Dermis blood vessel endothelial cell (primary cell): ENCODE measurements around the gene APCDD1. TPM values are rescaled to one million over a fixed set of nuclear protein-coding genes. Genes with fewer than 3 reads are reported as not detected.
"Not testable (repeated sequence)": the region's sequence is repeated elsewhere in the genome, so short reads cannot be mapped to it uniquely, and the experiment has no call there.

ENCODE experiments used
- DNase-seq: peaks from one replicate; pipeline ENCODE4 v3.0.0; 2010
- total RNA-seq: library from RNA; depleted of rRNA; stranded (reverse); fragments of >200 nt; gene quantifications from 2 replicates; pipeline ENCODE4 v1.2.3, GENCODE V29; 2014

APCDD1 gene
- total RNA-seq, 1 donor from 2014 or later = 0.34 TPM

DNA sequence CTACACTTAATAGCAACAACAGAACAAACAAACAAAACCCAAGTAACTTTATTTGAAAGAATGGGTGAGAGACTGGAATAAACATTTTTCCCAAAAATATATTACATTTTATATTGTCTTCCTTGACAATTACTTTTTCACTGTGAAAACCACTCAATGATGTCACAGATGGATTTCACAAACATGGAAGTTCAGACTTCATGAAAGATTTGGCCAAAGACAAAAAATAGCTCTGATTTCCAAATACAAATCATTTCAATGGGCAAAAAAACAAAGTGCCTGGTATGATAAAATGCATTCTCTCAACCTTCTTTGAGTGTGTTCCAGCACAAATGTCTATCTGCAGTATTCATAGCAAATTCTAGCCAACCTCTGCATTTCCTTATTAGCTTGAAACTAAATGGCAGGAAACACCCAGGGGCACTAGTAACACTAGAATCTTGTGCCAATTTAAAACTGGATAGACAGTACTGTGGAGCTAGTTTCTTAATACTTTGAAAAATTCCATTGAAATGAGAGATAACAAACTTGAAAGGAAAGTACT, 42.8 kb downstream of the APCDD1 start:
- peak; percentile 11 for DNase-seq

DNA sequence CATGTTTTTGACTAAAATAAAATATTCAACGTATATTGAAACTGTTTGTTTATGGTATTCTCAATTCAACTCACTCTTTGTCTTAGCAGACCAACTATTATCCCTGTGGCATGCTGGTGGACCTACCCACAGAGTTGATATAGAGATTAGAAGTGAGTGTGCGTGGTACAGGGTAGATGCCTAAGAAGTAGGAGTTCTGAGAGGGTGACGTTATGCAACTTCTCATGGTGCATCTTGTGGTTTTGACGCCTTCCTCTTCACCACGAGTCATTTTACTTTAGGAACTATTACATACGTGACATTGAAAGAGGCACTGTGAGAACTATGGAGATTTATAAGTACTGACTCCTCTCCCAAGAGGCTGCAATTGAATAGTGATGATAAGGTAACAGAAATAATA, 44.8 kb downstream of the APCDD1 start:
- DNase-seq = no peak

DNA sequence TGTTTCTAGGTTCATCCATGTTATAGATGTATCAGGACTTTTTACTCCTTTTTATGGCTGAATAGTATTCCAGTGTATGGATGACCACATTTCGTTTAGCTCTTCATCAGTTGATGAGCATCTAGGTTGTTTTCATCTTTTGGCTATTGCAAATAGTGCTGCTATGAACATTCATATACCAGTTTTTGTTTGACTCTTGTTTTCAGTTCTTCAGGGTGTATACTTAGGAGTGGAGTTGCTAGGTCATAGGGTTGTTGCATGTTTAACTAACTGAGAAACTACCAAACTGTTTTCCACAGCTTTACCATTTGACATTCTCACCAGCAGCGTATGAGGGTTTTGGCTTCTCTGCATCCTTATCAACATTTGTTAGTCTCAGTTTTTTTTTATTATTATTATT, 45.6 kb downstream of the APCDD1 start:
- DNase-seq = no peak

DNA sequence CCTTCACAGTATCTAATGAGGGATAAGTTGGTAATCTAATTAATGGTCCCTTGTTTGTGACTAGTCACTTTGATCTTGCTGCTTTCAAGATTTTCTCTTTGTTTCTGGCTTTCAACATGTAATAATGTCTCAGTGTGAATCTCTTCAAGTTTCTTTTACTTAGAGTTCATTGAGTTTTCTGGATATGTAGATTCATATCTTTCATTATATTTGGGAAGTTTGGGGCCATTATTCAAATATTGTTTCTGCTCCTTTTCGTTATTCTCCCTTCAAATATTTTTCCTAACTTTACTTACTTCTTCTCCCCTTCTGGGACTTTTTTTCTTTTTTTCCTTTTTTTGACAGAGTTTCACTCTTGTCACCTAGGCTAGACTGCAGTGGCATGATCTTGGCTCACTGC, 50.3 kb downstream of the APCDD1 start:
- DNase-seq = no peak

DNA sequence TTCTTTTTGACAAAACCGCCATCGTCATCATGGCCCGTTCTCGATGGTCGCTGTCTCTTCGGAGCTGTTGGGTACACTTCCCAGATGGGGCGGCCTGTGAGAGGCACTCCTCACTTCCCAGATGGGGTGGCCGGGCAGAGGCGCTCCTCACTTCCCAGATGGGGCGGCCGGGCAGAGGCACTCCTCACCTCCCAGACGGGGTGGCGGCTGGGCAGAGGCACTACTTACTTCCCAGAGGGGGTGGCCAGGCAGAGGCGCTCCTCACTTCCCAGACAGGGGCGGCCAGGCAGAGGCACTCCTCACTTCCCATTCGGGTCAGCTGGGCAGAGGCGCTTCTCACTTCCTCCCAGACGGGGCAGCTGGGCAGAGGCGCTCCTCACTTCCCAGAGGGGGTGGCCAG, 51.5 kb downstream of the APCDD1 start:
- DNase-seq = not testable (repeated sequence)

DNA sequence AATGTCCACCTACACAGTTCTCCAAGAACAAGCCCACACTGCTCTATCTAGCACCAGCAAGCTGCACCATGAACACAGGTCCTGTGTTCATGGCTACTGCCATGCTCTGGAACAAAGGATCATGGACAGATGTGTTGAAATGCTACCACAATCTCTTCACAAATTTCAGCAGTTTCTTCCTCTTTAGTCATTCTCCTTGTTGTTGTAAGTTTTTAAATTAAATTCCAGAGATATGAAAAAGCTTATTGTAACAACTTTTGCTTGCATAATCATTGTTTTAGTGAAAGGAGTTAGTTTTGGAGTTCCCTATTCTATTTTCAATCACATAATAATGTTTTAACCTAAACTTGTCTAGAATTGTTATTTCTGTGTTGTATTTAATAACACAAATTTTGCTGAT, 54.2 kb downstream of the APCDD1 start:
- DNase-seq = no peak

DNA sequence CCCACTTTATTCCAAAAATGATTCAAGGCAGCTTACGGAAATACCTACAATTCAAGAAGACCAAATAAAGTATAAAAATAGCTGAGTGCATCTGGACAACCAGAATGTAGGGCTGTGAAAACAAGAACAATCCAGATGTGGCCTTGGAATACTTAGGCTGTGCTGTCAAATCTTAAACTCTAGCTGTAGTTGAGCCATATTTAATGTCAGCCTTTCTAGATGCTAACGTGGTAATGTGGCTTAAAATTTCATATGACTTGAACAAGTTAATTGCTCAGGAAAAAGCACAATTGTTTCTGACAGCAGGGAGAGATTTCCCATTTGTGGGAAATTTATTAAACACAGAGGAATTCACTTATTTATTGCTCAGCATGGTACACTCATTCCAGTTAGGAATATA, 56.8 kb downstream of the APCDD1 start:
- no peak for DNase-seq

DNA sequence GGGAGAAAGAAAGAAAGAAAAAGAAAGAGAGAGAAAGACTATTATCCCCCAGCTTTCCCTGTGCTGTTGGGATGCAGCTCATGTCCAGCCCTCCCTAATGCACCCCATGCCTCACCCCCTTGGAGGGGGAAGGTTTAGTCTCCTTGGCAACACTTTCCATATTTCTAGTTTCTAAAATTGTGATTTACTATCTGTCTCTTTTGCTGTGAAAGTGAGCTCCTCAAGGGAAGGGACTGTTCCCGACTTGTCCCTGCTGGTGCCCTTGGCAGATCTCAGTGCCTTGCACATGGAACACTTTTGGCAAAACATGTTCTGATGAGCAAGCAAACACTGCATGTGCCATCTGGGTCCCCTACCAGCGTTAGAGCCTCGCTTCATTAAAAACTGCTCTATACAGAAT, 59.6 kb downstream of the APCDD1 start:
- no peak for DNase-seq

DNA sequence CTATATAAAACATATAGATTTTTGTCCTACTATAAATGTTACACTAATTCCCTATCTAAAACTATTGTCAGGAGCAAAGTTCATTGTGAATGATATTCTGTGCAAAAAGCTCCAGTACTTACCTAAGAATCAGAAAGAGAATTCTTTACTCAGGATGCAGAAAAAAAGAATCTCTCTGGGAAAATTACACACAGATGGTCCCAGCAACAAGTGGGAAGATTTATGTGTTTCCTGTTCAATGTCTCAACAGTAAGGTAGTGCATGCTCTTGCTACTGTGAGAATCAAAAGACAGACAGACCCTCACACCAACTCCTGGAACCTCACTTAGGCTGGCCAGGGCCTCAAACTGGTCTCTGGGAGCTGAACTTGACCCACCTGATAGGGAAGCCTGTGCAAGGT, 60.2 kb downstream of the APCDD1 start:
- DNase-seq = no peak

DNA sequence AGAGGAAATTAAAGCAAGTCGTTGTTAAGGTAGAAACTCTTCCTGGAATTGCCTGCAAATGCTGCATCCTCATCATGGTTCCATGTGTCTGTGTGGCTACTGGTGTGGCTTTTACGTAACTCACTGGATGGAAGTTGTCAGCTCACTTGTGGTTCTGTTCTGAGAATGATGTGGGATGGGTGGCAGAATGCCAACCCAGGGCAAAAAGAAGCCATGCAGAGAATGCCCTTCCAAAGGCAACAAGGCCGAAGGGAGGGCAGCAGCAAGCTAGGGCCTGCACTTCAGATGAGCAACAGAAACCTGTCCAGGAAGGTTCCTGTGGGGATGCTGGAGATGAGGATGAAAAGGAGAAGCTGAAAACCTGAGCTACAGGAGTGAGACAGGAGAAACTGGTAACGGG, 61.0 kb downstream of the APCDD1 start:
- DNase-seq = no peak

DNA sequence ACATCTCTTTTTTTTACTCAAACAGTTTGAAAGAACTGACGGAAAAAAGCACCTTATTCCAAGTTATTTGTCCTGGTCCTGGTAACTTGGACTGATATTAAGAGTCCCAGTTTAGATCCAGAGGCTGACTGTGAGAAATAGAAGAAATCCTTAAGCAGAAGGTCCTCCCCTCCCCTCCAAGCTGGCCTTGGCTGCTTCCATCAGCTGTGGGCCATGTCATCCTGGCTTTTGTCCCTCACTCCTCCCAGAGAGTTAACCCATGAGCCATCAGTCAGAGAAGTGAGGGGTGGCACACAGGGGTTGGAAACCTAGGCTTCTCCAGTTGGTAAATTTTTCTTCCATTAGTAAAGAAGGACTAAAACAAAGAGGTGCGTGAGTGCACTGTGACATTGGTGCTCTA, 61.6 kb downstream of the APCDD1 start:
- DNase-seq = no peak

DNA sequence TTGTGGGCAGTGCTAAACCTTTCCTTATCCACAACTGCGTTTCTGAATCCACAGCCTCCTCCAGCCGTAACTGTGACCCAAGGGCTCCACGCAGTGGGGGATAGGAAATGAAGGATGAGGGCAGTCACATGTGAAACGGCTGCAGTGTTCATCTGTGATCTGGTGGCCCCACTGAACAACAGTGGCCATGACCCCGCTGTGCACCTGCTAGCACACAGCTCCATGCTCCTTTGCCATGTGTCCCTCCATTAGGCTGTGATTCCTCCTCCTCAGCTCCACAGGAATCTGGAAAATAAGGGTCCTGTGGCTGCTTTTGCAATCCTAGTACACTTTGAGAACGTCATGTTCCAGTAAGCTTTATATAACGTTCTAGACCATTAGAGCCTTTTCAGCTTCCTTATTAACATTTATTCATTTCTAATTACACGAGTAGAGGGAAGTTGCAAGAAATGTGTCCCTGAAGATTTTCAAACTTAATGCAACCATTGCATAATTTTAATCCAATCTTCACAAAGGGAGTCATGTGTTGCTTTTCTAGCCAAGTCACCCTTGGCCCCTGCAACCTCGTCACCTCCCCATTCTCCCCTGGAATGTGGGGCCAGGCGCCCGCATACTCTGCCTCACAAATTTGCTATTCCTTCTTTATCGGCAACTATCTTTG, 64.3 kb downstream of the APCDD1 start:
- DNase-seq = peak; percentile 58

DNA sequence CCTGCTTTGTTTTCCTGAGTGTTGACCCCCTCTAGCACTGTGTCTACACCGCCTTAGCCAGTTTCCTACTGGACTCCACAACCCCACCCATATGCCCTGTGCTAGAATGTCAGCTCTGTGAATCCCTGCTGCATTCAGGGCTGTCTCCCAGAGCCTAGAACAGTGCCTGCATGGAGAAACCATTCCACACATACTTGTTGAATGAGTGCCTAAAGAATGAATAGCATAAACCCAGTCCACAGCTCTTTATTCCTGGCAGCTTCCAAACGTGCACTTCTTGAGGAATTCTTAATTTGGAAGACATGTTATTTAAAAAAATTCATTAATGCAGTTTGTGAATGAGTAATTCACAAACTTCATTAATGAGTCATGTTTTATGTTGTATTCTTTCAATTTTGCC, 64.9 kb downstream of the APCDD1 start:
- DNase-seq = no peak

DNA sequence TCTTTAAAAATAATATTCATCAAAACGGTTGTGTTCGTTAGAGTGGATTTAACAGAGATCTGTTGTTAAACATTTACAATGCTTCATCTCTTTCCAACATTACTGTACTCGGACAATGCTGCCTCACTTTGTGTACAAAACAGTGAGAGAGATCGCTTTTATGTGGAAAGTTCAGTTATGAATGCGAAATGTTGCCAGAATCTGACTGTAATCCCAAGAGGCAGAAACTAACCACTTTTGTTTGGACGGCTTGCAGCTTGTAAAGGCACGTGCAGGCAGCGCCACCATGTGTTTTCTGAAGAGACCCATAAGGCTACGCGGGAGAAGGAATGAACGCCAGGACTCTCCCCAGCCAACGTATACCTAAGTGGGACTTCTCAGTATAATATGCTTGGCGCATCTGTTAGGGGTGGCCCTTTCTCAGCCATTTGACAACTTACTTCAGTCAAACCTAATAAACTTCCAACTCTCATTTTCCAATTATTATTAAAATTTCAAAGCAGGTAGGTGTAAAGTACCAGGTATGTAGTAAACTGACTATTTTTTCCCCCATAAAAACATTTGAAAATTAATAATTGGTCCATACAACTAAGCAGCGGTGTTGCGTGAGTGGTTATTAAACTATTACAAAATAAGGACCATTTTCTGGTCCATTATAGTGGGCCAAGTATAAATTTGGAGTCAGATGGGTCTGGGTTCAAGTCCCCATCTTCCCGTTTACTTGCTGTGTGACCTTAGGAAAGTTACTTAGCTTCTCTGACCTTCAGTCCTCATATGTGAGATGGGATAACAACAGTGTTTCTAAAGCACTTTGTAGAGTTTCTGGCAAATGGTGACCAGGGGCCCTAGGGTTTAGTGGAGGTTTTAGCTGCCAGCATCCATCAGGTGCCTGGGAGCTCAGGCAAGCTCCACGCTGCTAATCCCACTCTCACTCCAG, 65.8 kb downstream of the APCDD1 start:
- DNase-seq = peak; percentile 94

DNA sequence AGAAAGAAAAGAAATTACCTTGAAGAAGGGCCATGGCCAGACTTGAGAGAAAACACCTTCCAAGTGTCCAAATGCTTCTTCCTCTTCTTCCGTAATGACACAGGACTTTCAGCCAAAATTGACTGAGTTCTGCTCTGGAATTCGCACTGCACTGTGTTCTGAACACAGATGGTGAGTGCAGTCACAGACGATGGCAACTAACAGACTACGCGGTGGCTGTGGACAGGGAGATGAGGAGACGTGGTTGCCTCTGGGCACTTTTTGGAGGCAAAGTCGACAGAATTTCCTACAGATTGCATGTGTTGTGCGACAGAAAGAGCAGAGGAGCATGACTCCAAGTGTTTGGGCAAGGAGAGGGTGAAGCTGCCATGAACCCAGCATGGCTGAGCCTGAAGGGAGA, 67.1 kb downstream of the APCDD1 start:
- DNase-seq = no peak

DNA sequence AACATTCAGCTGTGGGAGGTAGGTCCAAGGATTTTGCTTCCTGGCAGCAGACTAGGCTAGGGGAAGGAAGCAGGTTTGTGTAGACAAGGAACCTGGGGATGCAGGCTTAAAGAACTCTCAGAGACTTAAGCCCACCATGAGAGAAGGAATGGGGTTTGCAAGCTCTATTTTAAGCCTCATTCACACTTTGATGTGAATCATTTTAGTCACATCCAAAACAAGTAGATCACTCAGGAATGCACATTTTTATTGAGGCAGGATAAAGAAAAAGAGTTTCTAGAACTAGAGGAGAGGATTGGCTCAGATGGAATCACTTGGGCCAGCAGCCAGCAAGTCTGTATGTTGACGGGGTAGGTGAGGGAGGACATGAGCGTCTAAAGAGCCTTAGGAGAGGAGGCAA, 68.1 kb downstream of the APCDD1 start:
- DNase-seq = no peak

DNA sequence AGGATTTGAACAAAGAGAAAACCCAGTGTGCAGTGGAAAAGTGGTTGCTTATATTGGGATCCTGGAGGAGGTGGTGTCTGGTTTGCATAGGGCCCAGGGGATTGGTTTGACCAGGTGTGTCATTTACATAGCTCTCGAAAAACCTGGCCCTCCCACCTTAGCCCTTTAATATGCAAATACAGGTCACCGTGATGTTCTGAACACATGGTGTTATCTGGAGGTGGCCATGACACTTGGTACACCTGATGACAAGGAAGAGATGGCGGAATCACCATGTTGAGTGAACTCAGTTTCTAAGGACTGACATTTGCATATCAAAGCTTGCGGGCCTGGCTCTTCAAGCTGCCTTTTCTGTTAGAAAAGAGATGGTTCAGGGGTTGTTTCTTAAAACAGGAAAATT, 69.1 kb downstream of the APCDD1 start:
- no peak for DNase-seq

DNA sequence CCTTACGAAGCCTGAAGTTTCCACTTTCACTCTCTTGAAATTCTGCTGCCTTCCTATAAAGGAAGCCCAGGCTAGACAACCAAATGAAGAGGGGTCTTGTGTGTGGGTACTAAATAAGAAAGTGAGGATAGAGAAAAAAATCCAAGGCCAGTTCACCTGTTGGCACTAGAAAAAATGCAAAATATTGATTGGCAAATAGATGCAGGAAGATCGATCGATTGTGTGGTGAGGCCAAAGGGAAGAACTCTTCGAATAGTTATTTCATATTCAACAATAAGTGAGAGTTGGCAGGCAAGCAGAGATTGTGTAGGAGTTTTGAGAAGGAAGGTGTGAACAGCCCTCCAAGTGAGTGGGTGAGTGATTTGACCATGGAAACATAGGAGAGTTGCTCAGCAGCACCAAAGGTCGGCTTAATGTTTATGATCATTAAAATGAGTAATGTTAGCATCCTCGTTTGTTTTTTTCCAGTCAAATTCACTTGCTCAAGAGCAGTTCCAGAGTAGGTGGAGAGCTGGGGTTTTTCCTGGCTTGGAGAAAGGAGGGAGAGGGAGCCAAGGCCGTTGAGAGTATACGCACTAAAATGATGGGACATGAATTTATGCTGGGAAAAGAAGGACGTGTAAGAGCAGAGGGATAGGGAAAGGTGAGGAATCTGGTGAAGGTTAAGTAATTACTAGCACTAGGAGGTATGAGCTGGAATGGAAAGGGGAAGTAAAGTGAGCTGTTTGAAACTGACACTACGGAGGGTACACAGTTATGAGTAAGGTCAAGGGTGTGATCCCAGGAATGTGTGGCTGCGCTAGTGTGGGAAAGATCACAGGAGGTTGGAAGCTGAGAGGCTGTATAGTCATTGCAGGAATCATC, 70.3 kb downstream of the APCDD1 start:
- DNase-seq = no peak

DNA sequence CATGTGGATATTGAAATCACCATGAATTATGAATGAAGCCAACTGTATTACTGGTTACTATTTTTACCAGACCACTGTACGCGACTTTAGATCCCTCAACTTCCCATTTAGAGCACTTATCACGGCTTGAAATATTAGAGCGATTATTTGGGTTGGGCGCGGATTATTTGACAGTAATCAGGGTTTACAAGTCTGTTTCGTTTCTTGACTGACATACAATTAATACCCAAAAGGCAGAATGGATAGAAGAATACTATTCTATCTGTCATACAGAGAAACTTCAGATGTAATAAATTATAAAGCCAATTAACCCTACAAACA, 70.9 kb downstream of the APCDD1 start:
- no peak for DNase-seq

DNA sequence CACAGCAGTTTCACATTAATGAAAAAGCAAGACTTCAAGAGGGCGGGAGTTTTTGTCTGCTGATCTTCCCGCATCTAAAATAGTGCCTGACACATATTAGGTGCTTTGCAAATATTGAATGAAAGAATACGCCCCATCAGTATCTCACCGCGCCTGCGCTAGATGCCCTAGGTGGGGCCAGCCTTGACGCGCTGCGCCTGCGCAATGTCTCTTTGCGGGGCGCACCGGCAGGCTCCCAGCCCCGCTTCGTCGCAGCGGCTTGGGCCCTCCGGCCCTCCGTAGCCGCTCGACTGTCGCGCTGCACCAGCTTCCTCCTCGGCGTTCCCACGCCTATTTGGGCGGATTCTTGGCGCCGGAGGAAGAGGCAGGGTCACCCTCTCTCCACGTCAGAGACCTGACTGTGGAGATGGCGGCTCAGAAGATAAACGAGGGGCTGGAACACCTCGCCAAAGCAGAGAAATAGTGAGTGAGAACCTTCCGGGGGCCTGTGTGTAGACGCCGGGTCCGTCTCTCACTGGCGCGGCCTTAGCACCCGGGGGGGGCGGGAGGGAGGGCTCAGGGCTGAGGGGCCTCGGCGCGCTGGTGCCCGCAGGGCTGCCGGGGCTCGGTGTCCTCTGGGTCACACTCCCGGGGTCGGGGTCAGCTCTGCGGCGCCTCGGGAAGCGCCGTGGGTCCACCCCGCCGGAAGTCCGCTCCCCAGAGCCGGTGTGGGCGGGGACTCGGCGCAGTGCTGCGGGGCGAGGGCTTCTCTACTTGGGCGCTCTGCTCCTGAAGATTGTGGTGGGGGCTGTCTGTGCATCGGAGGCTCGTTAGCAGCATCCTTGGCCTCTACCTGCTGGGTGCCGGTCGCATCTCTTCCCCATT, 71.5 kb downstream of the APCDD1 start, which contains the start of gene NAPG:
TSS of gene NAPG (plus strand) at position 331 of the 864 bp plus-strand sequence. CDS start at position 407, 76 bp downstream.
- peak; percentile 97 for DNase-seq

DNA sequence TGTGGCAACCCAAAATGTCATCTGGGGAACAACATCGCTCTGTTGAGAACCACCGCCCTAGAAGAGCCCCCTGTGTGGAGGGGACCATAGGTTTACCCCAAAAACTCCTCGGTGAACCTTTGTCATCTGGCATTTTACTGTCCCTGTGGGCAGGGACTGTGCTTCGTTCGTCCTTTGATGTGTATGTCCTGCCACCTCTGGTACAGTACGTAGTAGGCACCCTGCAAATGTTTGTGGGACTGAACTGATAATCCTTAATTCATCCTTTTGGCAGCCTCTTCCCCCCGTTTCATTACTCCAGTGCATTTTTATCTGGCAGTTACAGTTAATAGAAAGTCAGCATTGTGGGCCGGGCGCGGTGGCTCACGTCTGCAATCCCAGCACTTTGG, 72.1 kb downstream of the APCDD1 start:
- no peak for DNase-seq

DNA sequence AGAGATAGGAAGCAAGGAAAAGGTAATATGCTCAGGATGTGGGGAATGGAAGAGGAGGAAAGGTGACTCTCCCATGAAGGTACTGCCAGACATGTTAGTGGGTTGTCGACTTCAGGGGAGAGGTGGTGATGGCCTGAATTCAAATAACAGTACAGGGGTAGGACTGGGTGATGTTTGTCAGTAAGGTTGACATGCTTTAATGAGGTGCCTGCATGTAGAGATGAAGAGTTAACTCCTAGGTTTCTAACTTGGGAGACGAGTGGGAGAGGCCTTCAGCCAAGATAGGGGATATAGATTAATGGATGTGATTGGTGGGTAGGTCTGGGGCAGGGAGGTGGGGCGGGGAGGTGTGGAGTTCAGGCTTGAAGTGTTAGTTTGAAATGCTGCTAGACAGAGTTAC, 74.0 kb downstream of the APCDD1 start:
- DNase-seq = no peak
